Lower lobe of right lung (tissue), 2 donors: ENCODE data around the gene HSF2. TPM values are rescaled to one million over a fixed set of nuclear protein-coding genes. Genes with fewer than 3 reads are reported as not detected.

ENCODE experiments used
- ATAC-seq, 2 donors: fragments of 200-7000 bp; cut with Tn5 transposase; one replicate each; pipeline ENCODE4 v1.9.1; 2020 to 2022; ENCODE audit warnings: mild to moderate bottlenecking in 2 of 2, moderate library complexity in 2 of 2
- DNase-seq: peaks from one replicate; pipeline ENCODE4 v3.0.0-alpha.2; 2020
- H3K27ac ChIP-seq: fragments of 200-600 bp; one replicate; pipeline ENCODE4 v1.8.0; 2022
- H3K27me3 ChIP-seq: fragments of 200-600 bp; one replicate; pipeline ENCODE4 v1.8.0; 2022; ENCODE audit warnings: low read depth
- H3K36me3 ChIP-seq: fragments of 200-600 bp; one replicate; pipeline ENCODE4 v1.8.0; 2022; ENCODE audit warnings: mild to moderate bottlenecking
- H3K4me1 ChIP-seq: fragments of 200-600 bp; one replicate; pipeline ENCODE4 v1.8.0; 2022
- H3K4me3 ChIP-seq: fragments of 200-600 bp; one replicate; pipeline ENCODE4 v1.8.0; 2022; ENCODE audit warnings: mild to moderate bottlenecking
- H3K9me3 ChIP-seq: fragments of 200-600 bp; one replicate; pipeline ENCODE4 v1.8.0; 2022
- intact Hi-C: fragments of 100-400 bp; cut with DNase I; formaldehyde crosslinking; loops from one replicate; pipeline ENCODE4 v1.11.0; 2022
- total RNA-seq: library from RNA; stranded (reverse); fragmentation: NEBNext Ultra II Directional; extraction: Animal tissue kit (Norgen Biotek cat#: 25700); gene quantifications from one replicate; pipeline ENCODE4 v1.2.1, GENCODE V29; 2021
- TF ChIP-seq, protein P1 (sequence below): fragments of 200-600 bp; IDR thresholded peaks from one replicate; pipeline ENCODE4 v1.8.0; 2022; ENCODE audit warnings: antibody characterized with exemption, mild to moderate bottlenecking
- donor health status: DM: no; HTN: yes; CAD: no; lungs with severe emphysema.

HSF2 gene
- total RNA-seq, 1 donor from 2014 or later, result 11.0 TPM

DNA sequence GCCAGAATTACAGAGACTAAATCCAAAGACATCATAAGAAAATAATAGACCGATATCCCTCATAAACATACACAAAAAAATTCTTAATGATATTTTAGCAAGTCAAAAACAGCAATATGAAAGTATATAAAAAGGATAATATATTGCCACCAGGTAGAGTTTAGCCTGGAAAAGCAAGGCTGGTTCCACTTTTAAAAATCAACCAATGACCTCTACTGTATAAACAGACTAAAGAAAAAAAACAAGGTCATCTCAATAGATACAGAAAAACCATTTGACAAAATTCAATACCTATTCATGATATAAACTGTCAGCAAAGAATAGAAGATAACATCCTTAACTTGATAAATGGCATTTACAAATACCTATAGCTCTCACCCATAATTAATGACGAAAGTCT lies 62.4 kb downstream of the HSF2 start:
- TF ChIP-seq, protein P1, sequence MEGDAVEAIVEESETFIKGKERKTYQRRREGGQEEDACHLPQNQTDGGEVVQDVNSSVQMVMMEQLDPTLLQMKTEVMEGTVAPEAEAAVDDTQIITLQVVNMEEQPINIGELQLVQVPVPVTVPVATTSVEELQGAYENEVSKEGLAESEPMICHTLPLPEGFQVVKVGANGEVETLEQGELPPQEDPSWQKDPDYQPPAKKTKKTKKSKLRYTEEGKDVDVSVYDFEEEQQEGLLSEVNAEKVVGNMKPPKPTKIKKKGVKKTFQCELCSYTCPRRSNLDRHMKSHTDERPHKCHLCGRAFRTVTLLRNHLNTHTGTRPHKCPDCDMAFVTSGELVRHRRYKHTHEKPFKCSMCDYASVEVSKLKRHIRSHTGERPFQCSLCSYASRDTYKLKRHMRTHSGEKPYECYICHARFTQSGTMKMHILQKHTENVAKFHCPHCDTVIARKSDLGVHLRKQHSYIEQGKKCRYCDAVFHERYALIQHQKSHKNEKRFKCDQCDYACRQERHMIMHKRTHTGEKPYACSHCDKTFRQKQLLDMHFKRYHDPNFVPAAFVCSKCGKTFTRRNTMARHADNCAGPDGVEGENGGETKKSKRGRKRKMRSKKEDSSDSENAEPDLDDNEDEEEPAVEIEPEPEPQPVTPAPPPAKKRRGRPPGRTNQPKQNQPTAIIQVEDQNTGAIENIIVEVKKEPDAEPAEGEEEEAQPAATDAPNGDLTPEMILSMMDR, result no peak
- peaks cover 34% of the 10 kb centered on the region for H3K36me3 ChIP-seq

DNA sequence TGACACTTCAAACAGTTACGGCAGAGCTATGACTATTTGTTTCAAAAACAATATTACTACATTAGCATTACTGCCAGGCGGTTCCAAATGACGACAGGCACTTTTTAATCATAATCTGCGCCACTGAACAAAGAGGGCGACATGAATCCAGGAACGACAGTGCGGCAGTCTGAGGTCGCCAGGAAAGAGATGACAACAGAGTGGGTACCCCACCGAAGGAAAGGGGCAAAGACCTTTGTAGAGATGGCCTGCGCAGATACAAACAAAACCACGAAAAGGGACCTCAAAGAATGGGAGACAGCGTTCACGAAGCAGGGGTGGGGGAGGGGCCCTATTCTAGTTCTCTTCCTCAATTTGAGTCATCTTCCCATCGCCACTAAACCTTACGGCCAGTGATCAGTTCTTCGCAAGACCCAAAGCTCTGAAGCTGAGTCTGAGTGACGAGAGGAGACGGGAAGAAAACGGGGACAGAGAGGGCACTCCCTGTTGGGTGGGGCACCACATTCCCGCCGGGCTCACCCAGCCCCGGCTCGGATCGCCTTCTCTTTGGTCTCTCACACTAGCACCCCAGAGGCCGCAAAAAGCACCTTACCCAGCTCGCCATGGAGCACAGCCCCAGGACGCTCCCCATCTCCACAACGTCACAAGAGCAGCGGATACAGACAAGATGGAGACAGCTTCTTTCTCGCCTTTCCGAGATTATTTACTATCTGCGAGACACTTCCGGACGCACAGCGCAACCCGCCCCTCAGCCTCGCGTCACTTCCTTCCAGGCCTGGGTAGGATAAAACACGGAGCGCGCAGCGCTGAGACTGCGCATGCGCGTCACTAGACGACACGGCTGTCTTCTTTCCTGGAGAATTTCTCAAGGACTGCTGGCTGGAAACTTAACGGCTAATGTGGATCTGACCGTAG lies 71.9 kb downstream of the HSF2 start, which contains the start of gene SERINC1:
TSS of gene SERINC1 (minus strand) at position 701 of the 915 bp plus-strand sequence. CDS start at position 631, 70 bp downstream.
- intact Hi-C loops, result no loop called here
- Histone ChIP-seq H3K27me3 (no peaks in the 10 kb centered on the region), H3K4me1 (peaks cover 46% of the 10 kb centered on the region), H3K27ac (peak within 1 kb of the TSS; percentile 98), H3K9me3 (no peaks in the 10 kb centered on the region), H3K36me3 (peaks cover under 1% of the 10 kb centered on the region), H3K4me3 (peak within 1 kb of the TSS; percentile 79)
- ATAC-seq, result peak; percentile 99
- DNase-seq, result peak; percentile 97
- TF ChIP-seq, protein P1, result no peak

More for the DNA sequence above, 62.4 kb downstream of the HSF2 start:
- intact Hi-C loops, result no loop called here
- H3K4me1 ChIP-seq, result peaks cover 70% of the 10 kb centered on the region
- no peak overlapping the region for H3K27ac ChIP-seq
- H3K27me3 ChIP-seq, result no peaks in the 10 kb centered on the region
- no peak for ATAC-seq
- H3K9me3 ChIP-seq, result no peaks in the 10 kb centered on the region
- DNase-seq, result no peak
- no peak overlapping the region for H3K4me3 ChIP-seq

DNA sequence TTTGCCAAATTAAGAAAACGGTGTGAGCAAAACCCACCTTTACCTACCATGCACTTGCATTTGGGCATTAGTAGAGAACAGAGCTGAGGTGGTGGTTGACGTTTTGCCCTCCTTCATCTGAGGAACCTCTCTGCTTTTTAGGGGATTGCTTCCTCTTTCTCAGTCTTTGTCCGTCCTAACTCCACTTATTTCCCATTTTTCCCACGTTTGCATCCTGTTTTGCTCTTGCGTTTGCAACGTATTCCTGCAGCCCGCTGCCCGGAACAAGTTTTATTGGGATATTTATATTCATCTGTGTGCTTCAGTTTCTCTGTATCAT lies 72.5 kb downstream of the HSF2 start:
- DNase-seq, result no peak
- no peaks in the 10 kb centered on the region for H3K27me3 ChIP-seq
- no peaks in the 10 kb centered on the region for H3K9me3 ChIP-seq
- H3K36me3 ChIP-seq, result no peaks in the 10 kb centered on the region
- H3K27ac ChIP-seq, result peak overlapping the region; percentile 98
- H3K4me1 ChIP-seq, result peaks cover 40% of the 10 kb centered on the region
- peak; percentile 62 to 63 for ATAC-seq
- TF ChIP-seq, protein P1, result no peak
- peak overlapping the region; percentile 79 for H3K4me3 ChIP-seq
- intact Hi-C loops, result no loop called here

DNA sequence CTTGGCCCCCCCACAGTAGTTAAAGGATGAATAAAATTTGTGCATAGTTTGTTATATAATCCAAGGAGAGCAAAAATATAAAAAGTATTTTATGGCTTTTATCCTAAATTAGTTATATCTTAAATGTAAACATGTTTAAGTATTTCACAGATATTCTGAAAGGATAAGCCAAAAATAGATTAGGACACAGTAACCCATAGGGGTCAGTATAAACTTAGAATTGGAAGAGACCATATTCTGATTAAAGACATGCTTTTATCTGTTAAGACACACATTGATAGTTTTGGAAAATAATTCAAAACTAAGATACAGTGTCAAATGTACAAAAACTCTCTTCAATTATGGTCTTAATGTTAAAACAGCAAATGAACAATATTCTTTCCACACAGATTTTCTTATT lies 76.7 kb downstream of the HSF2 start:
- H3K4me3 ChIP-seq, result no peak overlapping the region
- peaks cover 7% of the 10 kb centered on the region for H3K4me1 ChIP-seq
- ATAC-seq (no peak), DNase-seq (no peak)
- intact Hi-C loops, result no loop called here
- H3K36me3 ChIP-seq, result no peaks in the 10 kb centered on the region
- no peaks in the 10 kb centered on the region for H3K9me3 ChIP-seq
- TF ChIP-seq, protein P1, result peak; percentile 45
- no peak overlapping the region for H3K27ac ChIP-seq
- H3K27me3 ChIP-seq, result no peaks in the 10 kb centered on the region

DNA sequence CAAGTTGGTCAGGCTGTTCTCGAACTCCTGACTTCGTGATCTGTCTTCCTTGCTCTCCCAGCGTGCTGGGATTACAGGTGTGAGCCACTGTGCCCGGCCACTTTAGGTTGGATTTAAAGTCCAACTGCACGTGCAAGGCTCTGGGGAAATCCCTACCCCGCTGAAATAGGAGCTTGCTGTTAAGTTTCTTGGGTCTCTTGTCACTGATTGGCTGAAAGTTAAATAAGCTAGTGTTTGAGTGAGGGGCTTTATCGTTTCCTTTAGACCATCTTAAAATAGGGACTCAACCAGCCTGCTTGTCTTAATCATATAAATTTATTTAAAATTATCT lies 83.3 kb downstream of the HSF2 start:
- DNase-seq (no peak), ATAC-seq (no peak)
- no peaks in the 10 kb centered on the region for H3K4me1 ChIP-seq
- no peaks in the 10 kb centered on the region for H3K9me3 ChIP-seq
- H3K27ac ChIP-seq, result no peak overlapping the region
- TF ChIP-seq, protein P1, result no peak
- intact Hi-C loops, result no loop called here
- H3K27me3 ChIP-seq, result no peaks in the 10 kb centered on the region
- H3K4me3 ChIP-seq, result no peak overlapping the region
- H3K36me3 ChIP-seq, result no peaks in the 10 kb centered on the region

Other genes starting within 250 kb of the HSF2 start
- 216 TPM for gene SERINC1, start 72.2 kb downstream of the HSF2 start, total RNA-seq
- gene PKIB, start 210.8 kb downstream of the HSF2 start, total RNA-seq, result 3.2 TPM